ENCODE measurements around the gene ZNF518B.
A peak's percentile ranks its signal among the peaks of the same experiment; 100 is the strongest.

Gene ZNF518B, protein sequence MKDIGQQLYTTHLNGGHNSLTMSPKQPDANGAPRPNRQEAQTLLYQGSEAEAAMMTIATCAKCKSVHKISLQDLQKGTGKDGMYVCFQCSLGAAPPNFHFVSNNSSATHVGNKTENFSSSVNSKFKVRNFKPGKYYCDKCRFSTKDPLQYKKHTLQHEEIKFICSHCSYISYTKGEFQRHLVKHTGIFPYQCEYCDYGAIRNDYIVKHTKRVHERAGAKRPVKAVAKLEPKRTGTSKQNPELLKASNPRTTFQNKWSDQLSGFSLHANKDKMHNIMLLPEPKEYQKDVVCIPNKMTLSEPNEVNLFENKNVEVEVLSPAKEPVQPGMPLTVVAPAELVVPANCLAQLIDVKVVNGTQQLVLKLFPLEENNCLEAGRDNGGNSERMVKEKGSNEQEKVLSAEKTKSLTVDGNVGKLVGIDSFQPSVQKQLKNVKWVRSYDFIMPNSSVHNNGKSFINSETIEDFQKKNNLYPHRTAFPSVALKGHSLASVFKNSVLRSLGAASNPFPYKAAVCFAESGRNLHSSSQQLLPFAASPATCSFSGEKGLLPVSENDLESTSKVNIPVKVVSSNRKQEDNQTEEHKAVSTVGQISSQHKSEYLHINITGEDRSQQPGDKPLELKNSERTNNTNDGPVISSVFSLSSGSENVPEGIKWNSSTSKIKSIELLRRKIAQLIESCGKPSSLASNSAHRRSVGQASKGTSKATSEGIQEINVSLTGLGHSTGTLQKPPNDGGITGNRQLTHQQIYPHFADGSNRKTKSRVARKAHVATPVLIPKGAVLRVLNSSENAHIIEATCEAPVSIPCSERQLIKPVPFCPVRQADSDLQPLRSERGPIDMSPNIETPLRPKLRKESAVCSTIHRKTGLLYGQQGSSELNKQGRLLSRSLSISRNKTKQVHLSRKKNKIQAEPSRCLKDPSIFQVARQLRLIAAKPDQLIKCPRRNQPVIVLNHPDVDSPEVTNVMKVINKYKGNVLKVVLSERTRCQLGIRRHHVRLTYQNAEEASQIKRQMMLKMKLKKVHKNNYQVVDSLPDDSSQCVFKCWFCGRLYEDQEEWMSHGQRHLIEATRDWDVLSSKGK

GRCh38 chr4:10457255-10457801 lies at the start of gene ZNF518B:
Gene ZNF518B, minus strand, starts transcription at chr4:10457426. Its CDS starts 11,098 bp downstream, at chr4:10446328.
- DNase-seq = peak in 1 of 2 donors; percentile 21

GRCh38 chr4:10506077-10506476 lies 48.9 kb upstream of the ZNF518B start:
- no peak for DNase-seq

DNA sequence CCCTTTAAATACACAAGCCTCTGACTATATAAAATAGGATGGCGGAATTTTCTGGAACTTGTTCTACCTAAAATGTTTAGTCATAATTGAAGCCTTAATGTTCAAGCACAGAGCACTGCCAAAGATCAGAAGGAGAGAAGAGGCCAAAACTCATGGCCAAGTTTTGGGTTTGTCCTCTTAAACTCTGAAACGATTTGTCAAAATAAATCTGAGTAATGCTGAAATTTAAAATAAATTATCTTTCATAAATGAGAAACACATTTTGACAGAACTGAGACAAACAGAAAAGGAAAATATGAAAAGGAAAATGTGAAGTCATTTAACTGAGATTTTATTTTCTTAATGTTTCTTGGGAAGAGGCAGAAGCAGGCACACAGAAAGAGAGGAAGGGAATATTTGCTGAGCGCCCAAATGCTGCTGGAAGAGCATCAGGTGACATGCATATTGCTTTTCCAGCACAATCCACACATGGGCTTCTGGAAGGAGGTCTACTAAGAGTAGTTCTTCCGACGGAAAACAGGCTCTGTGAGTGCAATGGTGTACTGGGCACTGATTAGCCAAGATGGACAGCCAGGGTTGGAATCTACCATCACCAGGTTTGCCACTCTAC lies 47.4 kb upstream of the ZNF518B start:
- no peak for DNase-seq

DNA sequence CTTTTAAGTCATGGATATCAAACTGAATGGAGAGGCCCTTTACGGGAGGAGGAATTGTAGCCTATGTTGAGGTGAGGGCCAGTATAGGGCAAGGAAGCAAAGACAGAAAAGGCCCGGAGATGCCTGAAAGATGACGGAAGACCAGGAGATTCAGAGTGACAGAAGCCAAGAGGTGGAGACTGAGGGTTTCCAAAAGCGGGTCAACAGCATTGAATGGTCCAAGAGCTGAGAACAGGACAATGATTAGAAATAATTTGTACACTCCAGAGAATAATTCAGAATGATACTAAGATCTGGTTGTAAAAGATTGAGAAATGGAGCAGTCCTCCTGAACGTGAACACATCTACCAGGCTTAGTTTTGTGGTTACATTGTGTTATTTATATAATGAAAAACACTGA lies 45.5 kb upstream of the ZNF518B start:
- no peak for DNase-seq

DNA sequence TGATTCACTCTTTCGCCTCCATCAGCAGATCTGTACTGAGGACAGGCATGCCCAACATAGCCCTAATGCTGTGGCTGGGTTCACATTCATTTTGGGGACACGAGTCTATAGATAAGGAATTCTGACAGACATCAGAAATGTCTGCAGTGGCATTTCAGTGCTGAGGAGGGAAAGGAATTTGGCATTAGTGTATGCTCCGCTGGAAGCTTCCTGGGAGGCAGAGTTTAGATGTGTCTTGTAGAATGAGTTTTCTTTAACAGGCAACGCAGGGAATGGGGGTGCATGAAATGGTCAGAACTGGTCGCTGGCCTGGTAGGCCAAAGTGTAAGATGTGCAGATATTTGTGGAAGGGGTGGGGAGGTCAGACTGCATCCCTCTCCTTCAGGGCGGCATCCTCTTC lies 43.5 kb upstream of the ZNF518B start:
- no peak for DNase-seq

- no peak for DNase-seq
Observed at GRCh38 chr4:10496200-10496599, 39.0 kb upstream of the ZNF518B start.

DNA sequence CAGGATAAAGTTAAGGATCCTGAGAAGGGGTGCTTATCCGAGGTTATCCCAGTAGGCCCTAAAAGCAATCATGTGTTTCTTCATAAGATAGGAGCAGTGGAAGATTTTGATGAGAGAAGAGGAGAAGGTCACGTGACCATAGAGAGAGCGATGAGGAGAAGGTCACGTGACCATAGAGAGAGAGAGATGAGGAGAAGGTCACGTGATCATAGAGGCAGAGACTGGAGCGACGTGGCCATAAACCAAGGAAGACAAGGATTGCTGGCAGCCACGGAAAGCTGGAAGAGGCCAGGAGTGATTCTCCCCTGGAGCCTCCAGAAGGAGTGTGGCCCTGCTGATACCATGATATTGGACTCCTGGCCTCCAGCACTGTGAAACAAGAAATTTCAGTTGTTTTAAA lies 38.4 kb upstream of the ZNF518B start:
- no peak for DNase-seq

GRCh38 chr4:10492464-10492863 lies 35.2 kb upstream of the ZNF518B start:
- DNase-seq = no peak

GRCh38 chr4:10491401-10491800 lies 34.2 kb upstream of the ZNF518B start:
- no peak for DNase-seq

GRCh38 chr4:10490996-10491395 lies 33.8 kb upstream of the ZNF518B start:
- DNase-seq = no peak

GRCh38 chr4:10482913-10483312 lies 25.7 kb upstream of the ZNF518B start:
- no peak for DNase-seq

- no peak for DNase-seq
Observed at GRCh38 chr4:10480616-10481015, 23.4 kb upstream of the ZNF518B start.

DNA sequence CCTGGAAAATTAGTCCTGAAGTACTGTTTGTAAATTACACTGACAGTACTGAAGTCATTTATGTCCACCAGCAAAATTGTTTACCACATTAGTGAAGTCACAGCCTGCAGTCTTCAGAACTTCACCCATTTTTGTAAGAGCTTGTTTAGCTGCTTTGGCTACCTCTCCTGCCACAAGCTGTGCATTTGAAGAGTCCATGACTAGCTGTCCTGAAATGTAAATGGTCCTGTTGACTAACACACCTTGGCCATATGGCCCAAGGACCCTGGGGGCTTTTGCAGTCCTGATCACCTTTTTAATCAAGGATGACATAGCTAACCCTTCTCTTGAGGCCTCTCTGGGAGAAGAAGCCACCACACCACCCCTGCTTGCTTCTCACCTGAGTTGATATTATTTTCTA lies 21.4 kb upstream of the ZNF518B start:
- no peak for DNase-seq

- DNase-seq = no peak
Observed at GRCh38 chr4:10470505-10470904, 13.3 kb upstream of the ZNF518B start.

- no peak for DNase-seq
Observed at GRCh38 chr4:10466161-10466560, 8.9 kb upstream of the ZNF518B start.

GRCh38 chr4:10462876-10463275 lies 5.7 kb upstream of the ZNF518B start:
- no peak for DNase-seq

- DNase-seq = no peak
Observed at GRCh38 chr4:10461850-10462400, 4.7 kb upstream of the ZNF518B start.

GRCh38 chr4:10461091-10461849 lies 4.0 kb upstream of the ZNF518B start:
- no peak for DNase-seq

DNA sequence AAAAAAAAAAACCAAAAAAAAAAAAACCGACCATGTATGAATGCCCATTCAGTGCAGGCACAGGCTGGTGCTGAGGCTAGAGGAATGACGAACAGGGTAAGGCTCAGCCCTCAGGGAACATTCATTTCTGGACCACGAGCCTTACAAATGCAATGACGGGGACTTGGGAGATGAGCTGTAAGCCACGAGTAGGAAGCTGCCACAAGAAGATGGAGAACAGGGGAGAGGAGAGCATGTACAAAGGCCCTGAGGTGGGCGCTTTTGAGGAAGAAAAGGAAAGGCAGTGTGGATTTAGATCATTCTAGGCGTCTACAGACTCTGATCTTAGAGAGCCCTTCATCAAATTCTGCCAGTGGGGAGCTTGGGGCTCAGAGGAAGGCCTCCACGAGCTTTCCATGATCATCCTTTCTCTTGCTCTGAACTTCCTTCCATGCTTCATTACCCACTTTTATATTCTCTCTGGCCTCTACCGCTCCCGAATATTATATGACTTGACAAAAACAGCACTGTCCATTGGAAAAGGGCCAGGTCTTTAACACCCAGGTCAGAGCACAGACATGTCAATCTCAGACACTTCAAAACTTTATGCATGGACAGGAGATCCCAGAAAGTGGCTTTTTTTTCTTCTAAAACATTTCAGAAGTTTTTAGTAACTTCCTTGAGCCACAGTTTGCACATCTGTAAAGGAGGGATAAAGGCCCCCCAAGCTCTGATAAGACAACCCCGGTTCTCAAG lies 3.3 kb upstream of the ZNF518B start:
- no peak for DNase-seq

GRCh38 chr4:10459305-10459704 lies 2.1 kb upstream of the ZNF518B start:
- no peak for DNase-seq

DNA sequence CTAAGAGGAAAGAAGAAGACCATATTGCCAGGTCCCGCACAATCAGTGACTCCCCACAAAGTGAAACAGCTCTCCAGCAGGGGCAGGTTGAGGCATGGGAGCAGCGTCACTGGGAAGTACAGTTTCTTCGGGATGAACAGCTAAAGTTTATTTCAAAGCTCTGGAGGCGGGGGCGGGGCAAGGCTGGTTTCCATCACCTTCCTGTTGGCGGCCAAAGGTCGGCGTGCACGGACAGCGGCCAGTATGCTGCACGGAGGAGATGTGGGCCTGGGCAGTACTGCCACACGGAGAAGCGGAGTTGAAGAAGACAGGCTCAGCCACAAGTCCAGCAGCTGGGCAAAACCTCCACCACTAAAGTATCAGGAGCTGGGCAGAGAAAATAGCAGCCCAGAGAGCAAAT lies 951 bp upstream of the ZNF518B start:
- DNase-seq = no peak
